ENCODE measurements around the gene LENEP.
A peak's percentile ranks its signal among the peaks of the same experiment; 100 is the strongest.

Gene LENEP

GRCh38 chr1:154958681-154959425 is 34.5 kb upstream of the LENEP start:
- no peak overlapping the region for H3K4me3 ChIP-seq (ENCODE audit: low read depth, low read length)
- no peak for DNase-seq (ENCODE audit: low read depth)

- no peak overlapping the region for H3K4me3 ChIP-seq (ENCODE audit: low read depth, low read length)
- DNase-seq (ENCODE audit: low read depth): no peak
These were observed 34.0 kb upstream of the LENEP start for GRCh38 chr1:154959426-154959780.

- no peak for DNase-seq (ENCODE audit: low read depth)
- peak overlapping the region; percentile 67 for H3K4me3 ChIP-seq (ENCODE audit: low read depth, low read length)
These were observed 32.8 kb upstream of the LENEP start for GRCh38 chr1:154960446-154961136.

DNA sequence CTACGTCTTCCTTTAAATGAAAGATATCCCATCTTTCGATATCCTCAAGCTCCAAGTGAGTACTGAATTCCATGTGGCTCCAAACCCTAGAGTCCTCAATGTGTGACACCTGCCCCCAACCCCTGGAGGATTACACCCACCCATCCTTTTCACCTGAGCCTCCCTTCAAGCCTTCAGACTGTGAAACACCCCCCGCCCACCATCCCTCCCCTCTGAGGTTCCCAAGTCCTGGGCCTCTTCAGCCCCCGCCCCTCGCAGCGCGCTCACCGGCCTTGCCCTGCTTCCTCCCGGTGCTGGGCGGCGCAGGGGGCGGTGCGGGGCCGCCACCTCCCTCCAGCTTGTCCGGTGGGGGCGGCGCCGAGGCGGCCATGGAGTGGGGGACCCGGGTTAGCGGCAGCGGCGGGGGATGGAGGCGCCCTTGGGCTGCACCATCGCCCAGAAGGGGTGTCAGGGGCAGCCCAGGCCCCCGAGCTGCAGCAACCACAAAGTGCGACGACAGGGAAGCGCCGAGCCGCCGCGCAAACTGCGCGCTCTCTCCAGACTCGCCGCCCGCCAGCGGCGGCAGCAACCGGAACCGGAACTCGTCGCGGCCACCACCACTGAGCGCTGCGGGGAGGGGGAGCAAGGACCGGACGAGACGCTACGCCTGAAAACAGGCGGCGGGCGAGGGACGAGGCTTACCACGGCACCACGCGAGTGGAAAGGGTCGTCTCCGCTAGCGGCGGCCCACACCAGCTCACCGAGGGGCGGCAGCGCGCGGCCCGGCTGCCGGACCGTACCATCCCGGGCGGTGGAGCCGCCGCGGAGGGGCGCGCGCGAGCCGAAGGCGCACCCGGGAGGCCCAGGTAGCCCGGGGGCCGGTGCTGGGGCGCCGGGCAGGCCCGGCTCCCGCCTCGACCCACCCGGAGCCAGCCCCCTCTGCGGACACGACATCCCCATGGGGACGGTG is 31.9 kb upstream of the LENEP start, which contains the start of gene PYGO2:
Gene PYGO2, minus strand, starts transcription at position 576 of the 949 bp plus-strand sequence. Its CDS starts 206 bp downstream, at position 370.
- DNase-seq (ENCODE audit: low read depth): no peak
- H3K4me3 ChIP-seq (ENCODE audit: low read depth, low read length): peak within 1 kb of the TSS; percentile 67

DNA sequence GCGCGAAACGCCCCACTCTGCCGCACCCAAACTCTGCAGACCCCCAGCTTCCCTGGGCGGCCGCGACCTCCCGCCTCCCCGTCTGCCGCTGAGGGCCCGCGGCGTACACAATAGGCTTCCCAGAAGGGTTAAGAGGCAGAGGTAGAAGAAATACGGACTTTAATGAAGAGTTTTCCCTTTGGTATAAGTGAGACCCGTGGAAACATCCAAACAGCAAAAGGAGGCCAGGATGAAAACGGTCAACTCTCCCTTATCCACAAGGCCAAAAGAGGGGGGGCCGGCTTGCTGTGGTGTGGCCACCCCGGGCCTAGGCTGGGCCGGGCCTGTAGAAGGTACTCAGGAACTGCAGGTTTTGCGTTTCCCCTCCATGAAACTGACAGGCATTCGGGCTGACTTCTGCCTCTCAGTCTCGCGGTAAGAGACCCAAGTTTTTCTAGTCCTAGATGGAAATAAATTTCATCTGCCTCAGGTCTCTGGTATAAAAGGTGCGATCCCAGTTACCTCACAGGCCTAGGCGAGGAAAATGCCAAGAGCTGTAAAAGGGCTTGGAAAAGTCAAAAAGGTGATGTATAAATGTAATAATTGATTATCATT is 31.1 kb upstream of the LENEP start:
- DNase-seq (ENCODE audit: low read depth): no peak

GRCh38 chr1:154962795-154963330 is 30.5 kb upstream of the LENEP start:
- H3K4me3 ChIP-seq (ENCODE audit: low read depth, low read length): no peak overlapping the region
- no peak for DNase-seq (ENCODE audit: low read depth)

More for the DNA sequence above, 31.1 kb upstream of the LENEP start:
- peak overlapping the region; percentile 67 for H3K4me3 ChIP-seq (ENCODE audit: low read depth, low read length)

- H3K4me3 ChIP-seq (ENCODE audit: low read depth, low read length): no peak overlapping the region
- DNase-seq (ENCODE audit: low read depth): no peak
These were observed 29.7 kb upstream of the LENEP start for GRCh38 chr1:154963643-154964042.

- DNase-seq (ENCODE audit: low read depth): no peak
- no peak overlapping the region for H3K4me3 ChIP-seq (ENCODE audit: low read depth, low read length)
These were observed 29.0 kb upstream of the LENEP start for GRCh38 chr1:154964359-154964758.

- no peak for DNase-seq (ENCODE audit: low read depth)
- no peak overlapping the region for H3K4me3 ChIP-seq (ENCODE audit: low read depth, low read length)
These were observed 27.3 kb upstream of the LENEP start for GRCh38 chr1:154966111-154966510.

- peak overlapping the region; percentile 94 for H3K4me3 ChIP-seq (ENCODE audit: low read depth, low read length)
- DNase-seq (ENCODE audit: low read depth): no peak
These were observed 25.9 kb upstream of the LENEP start for GRCh38 chr1:154967331-154967950.

GRCh38 chr1:154968731-154969130 is 24.7 kb upstream of the LENEP start:
- no peak for DNase-seq (ENCODE audit: low read depth)
- peak overlapping the region; percentile 94 for H3K4me3 ChIP-seq (ENCODE audit: low read depth, low read length)

DNA sequence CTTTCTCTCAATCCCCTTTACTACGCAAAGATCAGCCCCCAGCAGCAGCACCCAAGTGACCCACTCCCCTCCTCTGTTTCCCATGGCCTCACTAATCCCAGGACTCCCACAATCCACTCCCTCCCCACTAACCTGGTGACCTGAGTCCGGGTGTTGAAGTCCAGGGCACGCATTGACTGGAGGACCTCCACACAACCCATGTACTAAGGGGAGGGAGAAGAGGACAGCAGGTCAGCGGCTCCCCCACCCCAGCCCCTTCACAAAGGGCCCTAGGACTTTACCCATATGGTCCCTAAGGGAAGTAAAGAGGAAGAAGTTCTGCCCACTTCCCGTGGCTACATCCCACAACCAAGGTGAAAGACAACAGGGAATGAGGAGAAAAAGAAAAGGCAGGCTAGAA is 24.1 kb upstream of the LENEP start:
- no peak for DNase-seq (ENCODE audit: low read depth)
- peak overlapping the region; percentile 94 for H3K4me3 ChIP-seq (ENCODE audit: low read depth, low read length)

- H3K4me3 ChIP-seq (ENCODE audit: low read depth, low read length): peak overlapping the region; percentile 94
- DNase-seq (ENCODE audit: low read depth): no peak
These were observed 23.4 kb upstream of the LENEP start for GRCh38 chr1:154969860-154970452.

DNA sequence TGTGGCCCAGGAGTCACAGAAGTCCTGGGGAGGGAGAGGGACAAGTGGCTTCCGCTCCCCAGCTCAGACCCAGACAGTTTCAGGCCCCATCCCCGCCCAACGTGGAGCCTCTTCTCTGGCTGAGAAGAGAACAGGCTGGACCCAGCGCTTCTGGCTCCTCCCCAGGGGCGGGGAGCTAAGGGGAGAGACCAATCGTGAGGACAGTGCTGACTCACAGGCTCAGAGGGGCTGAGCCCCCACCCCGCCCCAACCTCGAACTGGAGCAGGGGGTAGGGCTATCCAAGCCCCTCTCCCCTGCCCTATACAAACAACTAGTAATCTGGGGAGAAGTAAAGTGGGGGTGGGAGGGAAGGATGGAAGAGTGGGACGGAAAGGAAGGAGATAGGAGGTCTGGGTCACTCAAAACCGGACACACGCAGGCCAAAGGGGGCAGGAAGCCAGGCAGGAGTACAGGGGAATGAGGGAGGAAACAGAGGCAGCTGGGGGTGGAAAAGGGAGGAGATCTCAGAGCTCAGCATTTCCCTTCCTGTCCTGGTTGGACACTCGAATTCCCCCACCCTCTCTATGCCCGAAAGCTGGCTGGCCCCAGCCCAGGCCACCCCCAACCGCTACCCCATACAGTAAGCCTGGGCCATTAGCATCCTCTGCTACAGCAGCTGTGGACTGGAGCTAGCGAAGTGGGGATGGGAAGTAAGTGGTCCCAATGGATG is 22.6 kb upstream of the LENEP start, which contains the start of gene SHC1:
Gene SHC1, minus strand, starts transcription at position 117 of the 710 bp plus-strand sequence. CDS start 221 bp downstream, outside the sequence.
- DNase-seq (ENCODE audit: low read depth): peak; percentile 84
- peak within 1 kb of the TSS; percentile 94 for H3K4me3 ChIP-seq (ENCODE audit: low read depth, low read length)

- DNase-seq (ENCODE audit: low read depth): no peak
- H3K4me3 ChIP-seq (ENCODE audit: low read depth, low read length): peak overlapping the region; percentile 94
These were observed 21.9 kb upstream of the LENEP start for GRCh38 chr1:154971341-154971998.

DNA sequence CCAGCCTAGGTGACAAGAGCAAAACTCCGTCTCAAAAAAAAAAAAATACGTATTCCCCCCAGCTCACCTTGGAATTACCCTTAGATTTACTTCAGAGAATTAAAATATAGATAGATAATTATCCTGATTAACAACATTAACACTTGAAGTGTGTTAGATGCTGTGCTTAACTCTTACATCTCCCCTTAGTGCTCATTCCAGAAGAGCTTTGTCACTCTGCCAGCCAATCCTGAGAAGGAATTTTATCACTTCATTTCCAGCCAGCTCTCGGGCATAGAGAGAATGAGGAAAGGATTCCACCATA is 21.2 kb upstream of the LENEP start:
- no peak for DNase-seq (ENCODE audit: low read depth)
- H3K4me3 ChIP-seq (ENCODE audit: low read depth, low read length): peak overlapping the region; percentile 39
